GM12873 (cell line): Measurements from ENCODE around the gene FOXF1.

Experiments
- TF ChIP-seq, protein P1 (sequence below): IDR thresholded peaks from 2 replicates; pipeline ENCODE4 v1.5.1; 2012; ENCODE audit warnings: low read depth, mild to moderate bottlenecking, moderate library complexity, low read length, control low read depth; ENCODE audit not compliant: insufficient read depth; ENCODE audit errors: missing control alignments

The FOXF1 gene

DNA sequence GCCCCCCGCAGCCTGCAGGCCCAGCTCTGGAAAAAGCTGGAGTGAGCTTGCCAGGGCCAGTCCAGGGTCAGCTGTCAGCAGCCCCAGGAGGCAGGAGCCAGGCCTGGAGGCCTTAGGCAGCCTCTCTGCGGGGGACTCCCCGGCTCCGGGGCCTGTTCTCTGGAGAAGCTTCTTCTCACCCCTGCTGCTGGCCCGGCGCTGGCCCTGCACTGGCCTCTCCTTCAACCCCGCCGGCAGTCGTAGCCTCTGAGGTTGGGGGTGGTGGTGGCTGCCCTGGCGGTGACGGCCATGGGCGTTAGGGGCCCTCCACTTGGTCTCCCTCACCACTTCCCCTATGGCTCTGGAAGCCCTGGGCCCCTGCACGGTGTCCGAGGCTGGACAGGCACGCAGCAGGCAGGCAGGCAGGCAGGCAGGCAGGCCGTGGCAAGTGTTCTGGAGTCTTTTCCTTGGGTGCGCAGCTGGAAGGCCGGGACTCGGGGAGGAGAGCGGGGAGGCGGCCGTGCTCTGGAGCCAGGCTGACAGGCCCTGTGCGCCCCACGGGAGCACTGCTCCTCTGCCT lies 2.1 kb downstream of the FOXF1 start:
- TF ChIP-seq, protein P1, sequence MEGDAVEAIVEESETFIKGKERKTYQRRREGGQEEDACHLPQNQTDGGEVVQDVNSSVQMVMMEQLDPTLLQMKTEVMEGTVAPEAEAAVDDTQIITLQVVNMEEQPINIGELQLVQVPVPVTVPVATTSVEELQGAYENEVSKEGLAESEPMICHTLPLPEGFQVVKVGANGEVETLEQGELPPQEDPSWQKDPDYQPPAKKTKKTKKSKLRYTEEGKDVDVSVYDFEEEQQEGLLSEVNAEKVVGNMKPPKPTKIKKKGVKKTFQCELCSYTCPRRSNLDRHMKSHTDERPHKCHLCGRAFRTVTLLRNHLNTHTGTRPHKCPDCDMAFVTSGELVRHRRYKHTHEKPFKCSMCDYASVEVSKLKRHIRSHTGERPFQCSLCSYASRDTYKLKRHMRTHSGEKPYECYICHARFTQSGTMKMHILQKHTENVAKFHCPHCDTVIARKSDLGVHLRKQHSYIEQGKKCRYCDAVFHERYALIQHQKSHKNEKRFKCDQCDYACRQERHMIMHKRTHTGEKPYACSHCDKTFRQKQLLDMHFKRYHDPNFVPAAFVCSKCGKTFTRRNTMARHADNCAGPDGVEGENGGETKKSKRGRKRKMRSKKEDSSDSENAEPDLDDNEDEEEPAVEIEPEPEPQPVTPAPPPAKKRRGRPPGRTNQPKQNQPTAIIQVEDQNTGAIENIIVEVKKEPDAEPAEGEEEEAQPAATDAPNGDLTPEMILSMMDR = no peak

DNA sequence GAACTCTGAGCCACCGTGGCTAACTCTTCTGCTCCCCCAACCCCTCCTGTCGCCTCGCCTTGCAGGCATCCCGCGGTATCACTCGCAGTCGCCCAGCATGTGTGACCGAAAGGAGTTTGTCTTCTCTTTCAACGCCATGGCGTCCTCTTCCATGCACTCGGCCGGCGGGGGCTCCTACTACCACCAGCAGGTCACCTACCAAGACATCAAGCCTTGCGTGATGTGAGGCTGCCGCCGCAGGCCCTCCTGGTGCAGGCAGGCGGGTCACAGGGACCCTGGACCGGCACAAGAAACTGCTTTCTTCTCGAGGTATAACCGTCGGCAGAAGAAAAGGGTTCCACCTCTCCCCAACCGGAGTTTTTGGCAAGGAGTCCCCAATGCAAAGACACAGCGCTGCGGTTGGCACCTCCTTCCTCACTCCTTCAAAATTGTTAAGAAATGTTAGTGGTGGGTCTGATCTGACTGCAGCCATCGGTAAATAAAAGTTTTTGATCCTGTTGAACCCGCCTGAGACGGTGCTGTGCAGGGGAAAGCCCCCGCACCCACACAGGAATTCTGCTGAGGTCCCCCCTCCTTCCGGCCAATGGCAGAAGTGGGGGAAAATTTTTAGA lies 2.6 kb downstream of the FOXF1 start:
- TF ChIP-seq, protein P1 = no peak

DNA sequence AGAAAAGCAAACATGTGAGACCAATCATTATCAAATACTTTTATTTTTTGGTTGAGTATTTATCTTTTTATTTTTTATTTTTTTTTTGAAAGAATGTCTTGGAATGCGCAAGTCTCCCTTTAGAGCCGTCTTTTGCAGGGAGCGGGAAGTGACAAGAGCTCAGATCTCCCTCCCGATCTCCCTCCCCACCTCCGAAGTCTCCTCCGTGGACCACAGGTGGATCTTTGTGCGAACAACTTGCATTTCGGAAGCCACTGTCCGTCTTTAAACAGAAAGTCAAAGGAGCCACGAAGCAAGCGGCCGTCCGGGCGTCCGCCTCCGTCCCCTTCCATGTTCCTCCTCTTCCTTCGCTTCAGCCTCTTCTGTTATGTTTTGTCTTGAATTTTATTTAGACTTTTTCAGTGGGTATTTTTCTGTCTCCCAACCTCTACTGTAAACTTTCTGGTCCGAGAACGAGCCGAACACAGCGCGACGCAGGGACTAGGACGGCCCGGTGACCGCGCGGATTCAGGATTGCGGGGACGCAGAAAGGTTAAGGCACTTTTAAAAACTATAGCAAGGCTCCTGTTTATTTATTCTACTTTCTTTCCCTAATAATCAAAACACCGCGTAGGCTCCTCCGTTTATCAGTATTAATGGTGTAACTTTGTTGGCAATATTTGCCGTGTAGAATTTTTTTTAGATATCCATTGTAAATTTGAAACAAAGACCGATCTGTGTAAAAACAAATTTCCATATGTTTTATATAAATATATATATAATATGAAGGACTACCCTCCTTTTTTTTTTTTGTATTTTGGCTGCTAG lies 3.3 kb downstream of the FOXF1 start:
- TF ChIP-seq, protein P1 = no peak

DNA sequence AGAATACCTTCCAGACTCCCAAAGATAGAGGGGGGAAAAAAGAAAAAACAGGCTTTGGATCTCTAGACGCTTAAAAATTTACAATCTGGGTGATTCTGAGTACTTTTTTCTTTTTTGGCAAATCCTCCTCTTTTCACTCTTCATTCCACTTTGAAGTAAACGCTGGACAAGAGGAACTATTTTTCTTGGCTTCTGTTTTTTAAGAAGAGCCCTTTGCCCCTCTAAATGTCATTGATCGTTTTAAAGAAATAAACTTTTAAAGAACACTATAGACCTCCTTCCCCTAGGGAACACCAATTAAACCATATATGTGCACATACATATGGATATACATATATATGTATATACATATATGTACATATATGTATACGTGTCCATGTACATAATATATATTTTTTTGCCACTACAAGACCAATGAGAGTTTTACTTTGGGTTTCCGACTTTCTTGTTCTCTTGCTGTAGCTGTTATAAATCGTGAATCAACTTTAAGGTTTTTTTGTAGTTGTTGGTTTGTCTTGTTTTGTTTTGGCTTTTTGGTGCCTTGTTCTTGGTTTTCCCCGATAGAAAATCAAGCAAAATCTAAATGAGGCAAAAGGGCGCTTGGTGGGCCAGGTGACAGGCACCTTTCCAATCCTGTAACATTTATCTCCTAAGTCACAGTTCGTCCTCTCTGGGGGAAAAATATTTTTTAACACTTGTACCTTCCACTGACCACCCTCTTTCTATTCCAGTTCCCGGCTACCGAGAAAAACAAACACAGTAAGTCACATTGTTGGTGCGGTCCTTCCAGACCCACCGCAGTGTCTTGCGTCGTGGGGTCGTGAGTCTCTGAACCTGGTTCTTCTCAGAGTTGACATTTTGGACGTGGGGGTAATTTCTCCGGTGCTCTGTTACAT lies 4.4 kb downstream of the FOXF1 start:
- TF ChIP-seq, protein P1 = no peak

DNA sequence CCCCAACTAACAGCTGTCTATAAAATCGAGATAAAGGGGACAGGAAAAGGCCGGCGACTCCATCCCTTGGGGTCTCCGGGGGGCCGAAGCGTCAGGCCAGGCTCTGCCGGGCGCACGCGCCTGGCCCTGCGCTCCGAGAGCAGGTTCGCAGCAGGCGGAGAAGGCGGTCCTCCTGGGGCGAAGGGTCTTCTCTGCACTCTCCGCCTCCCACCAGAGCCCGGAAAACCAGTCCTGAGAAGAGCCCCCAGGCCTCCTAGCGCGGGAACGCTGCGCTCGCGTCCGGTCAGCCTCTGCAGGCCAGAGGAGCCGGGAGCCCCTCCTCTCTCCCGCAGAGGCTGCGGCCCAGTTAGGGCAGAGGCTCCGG lies 5.1 kb downstream of the FOXF1 start:
- TF ChIP-seq, protein P1 = no peak

DNA sequence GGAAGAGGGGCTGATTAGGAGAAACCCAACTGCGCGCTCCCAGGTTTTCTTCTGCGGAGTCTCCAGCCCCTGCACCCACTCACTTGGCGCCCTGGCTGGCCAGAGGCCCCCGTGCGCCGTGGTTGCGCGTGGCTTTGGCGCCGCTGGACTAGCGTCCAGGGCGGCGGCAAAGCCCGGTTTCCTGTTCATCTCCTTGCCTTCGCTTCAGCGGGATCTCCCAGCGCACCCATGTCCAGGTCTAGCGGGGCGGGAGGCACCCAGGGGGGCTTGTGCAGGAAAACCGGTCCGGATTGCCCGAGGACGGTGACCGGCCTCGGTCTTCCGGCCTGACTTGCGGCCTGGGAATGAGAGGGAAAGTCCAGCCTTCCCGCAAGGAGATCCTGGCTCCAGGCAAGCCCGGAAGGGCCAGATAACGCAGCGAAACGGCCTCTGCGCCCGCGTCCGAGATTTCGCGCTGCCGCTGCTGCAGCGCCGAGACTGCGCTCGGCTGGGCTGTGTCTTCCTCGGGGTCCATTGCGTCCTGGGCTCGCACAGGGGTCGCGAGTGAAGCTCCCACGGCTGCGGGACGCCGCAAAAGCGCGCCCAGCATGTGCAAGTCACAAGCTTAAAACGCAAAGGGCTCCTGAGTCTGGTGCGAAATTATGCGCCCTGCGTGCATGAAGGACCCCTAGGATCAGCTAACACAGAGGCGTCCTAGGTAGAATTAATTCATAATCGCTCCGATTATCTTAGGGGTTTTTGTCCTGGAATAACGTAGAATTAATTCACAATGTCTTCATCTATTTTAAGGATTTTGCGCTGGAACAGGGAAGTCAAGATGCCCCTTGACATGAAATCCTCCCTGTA lies 5.7 kb downstream of the FOXF1 start:
- TF ChIP-seq, protein P1 = no peak
